Small intestine (tissue), 7 donors: ENCODE data around the gene TBC1D17. TPM values are rescaled to one million over a fixed set of nuclear protein-coding genes. Genes with fewer than 3 reads are reported as not detected.
A peak's percentile ranks its signal among the peaks of the same experiment; 100 is the strongest.

Experiments used
- DNase-seq, 2 donors: peaks; one replicate each; pipeline versions ENCODE4 v3.0.0 to v3.0.0-alpha.2; 2013
- FAIRE-seq: peaks from 2 replicates; lab custom pipeline; 2012; peaks lifted over from hg19 to GRCh38; lab: Jason Lieb, UNC
- H3K27ac ChIP-seq, 3 donors: one replicate each; pipeline ENCODE4 v1.5.1; 2013; ENCODE audit warnings: low read length in 2 of 3, mild to moderate bottlenecking in 2 of 3, control low read depth in 1 of 3, inconsistent platforms in 1 of 3, low read depth in 1 of 3, moderate library complexity in 1 of 3
- H3K27me3 ChIP-seq, 3 donors: one replicate each; pipeline ENCODE4 v1.6.1; 2013; ENCODE audit warnings: low read length in 3 of 3, inconsistent platforms in 1 of 3; ENCODE audit not compliant: control insufficient read depth in 3 of 3, insufficient read depth in 3 of 3
- H3K36me3 ChIP-seq, 3 donors: one replicate each; pipeline ENCODE4 v1.6.1; 2013; ENCODE audit warnings: low read length in 3 of 3, inconsistent platforms in 1 of 3, low read depth in 1 of 3, mild to moderate bottlenecking in 1 of 3, moderate library complexity in 1 of 3; ENCODE audit not compliant: control insufficient read depth in 3 of 3, insufficient read depth in 2 of 3
- H3K4me1 ChIP-seq, 3 donors: one replicate each; pipeline ENCODE4 v1.6.1; 2013; ENCODE audit warnings: low read length in 2 of 3, inconsistent platforms in 1 of 3, low read depth in 1 of 3, mild to moderate bottlenecking in 1 of 3, moderate library complexity in 1 of 3; ENCODE audit not compliant: control insufficient read depth in 3 of 3, insufficient read depth in 2 of 3
- H3K4me3 ChIP-seq, 3 donors: one replicate each; pipeline ENCODE4 v1.5.1; 2013; ENCODE audit warnings: low read length in 3 of 3, control low read depth in 1 of 3, inconsistent platforms in 1 of 3, low read depth in 1 of 3, mild to moderate bottlenecking in 1 of 3, moderate library complexity in 1 of 3
- H3K9me3 ChIP-seq, 2 donors: one replicate each; pipeline ENCODE4 v1.6.1; 2013; ENCODE audit warnings: low read depth in 1 of 2, low read length in 1 of 2; ENCODE audit not compliant: control insufficient read depth in 2 of 2, insufficient read depth in 1 of 2
- WGBS, 3 donors: extraction: QIAGEN DNeasy Blood & Tissue Kit; methylation state at CpG; one replicate each; pipeline ENCODE4 v1.1.7; 2013; 5-methylcytosine and 5-hydroxymethylcytosine counted together
- polyA plus RNA-seq, 4 donors: library from polyadenylated mRNA; stranded (reverse) in 3 of 4; unstranded in 1 of 4; fragments of 200-250 nt in 3 of 4; fragments of 120-200 nt in 1 of 4; gene quantifications; one replicate each; pipeline versions ENCODE4 v1.2.1 to v1.2.3, GENCODE V29; 2013
- donor health status: healthy with polysubstance abuse.
- donor health status: control.
- donor health status: control.
- donor health status: Bipolar disorder and iron deficiency.
- donor health status: healthy.

TBC1D17 gene
- polyA plus RNA-seq, 4 donors, result 23.6 to 52.6 (median 36.4) TPM

DNA sequence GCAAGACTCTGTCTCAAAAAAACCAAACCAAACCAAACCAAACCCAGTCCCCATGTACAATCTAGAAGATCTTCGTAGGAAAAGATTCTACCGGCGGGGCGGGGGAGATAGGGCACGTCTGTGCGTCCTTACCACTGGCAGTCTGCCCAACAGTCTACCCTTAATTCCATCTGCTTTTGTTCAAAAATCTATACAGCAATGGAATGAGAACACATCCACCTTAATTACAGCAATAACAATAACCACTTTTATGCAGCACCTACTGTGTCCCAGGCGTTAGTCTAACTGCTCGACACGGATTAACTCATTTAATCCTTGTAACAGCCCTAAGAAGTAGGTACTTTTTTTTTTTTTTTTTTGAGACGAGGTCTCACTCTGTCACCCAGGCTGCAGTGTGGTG is 49.0 kb downstream of the TBC1D17 start:
- H3K4me3 ChIP-seq, result no peak overlapping the region
- DNase-seq (no peak), FAIRE-seq (no peak)
- 88 to 91% (median 90%) methylated on average over 9 to 10 of the region's 10 CpGs for WGBS, 3 donors
- no peaks in the 10 kb centered on the region for H3K9me3 ChIP-seq
- H3K4me1 ChIP-seq, result peaks cover 0 to 15% (median 8%) of the 10 kb centered on the region in 3 donors
- peaks cover 1 to 68% (median 5%) of the 10 kb centered on the region in 3 donors for H3K36me3 ChIP-seq
- H3K27me3 ChIP-seq, result no peaks in the 10 kb centered on the region
- no peak overlapping the region for H3K27ac ChIP-seq

DNA sequence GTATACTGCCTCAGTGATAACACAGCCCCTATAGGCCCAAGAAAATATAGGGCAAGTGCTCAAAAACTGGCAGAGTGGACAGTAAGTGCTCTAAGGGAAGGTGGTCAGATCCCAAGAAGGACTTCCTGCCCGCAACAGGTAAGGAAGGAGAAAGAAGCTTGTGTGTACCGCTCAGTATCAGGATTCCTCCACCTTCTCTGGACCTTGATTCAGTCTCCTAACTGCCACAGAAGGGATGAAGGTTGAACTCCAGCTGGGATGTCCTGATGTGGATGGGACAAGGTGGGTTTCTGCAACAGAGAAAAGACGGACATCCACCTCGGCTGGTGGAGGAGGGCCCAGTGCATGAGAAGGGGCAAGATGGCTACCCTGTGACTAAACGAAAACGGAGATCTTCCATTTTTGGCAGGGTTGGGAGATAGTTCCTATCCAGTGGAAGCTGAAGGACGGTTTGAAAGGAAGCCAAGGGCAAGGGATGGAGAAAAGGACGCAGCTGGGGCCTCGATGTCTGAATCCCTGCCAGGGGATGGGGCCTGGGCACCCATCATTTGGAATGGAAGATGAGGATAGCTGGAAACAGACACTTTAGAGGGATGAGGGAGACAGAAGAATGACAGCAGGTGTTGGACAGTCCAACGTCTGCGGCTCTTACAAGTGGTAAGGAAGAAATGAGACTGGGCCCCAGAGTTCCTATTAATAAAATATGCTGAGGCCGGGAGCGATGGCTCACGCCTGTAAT is 50.2 kb downstream of the TBC1D17 start:
- 78 to 83% (median 83%) methylated on average over 14 of the region's 14 CpGs for WGBS, 3 donors
- Histone ChIP-seq H3K27ac (no peak overlapping the region), H3K4me3 (peak overlapping the region in 1 of 3 donors; percentile 0), H3K36me3 (peaks cover 1 to 58% (median 7%) of the 10 kb centered on the region in 3 donors), H3K9me3 (no peaks in the 10 kb centered on the region), H3K27me3 (no peaks in the 10 kb centered on the region), H3K4me1 (peaks cover 0 to 15% (median 8%) of the 10 kb centered on the region in 3 donors)
- no peak for FAIRE-seq
- DNase-seq, result no peak

DNA sequence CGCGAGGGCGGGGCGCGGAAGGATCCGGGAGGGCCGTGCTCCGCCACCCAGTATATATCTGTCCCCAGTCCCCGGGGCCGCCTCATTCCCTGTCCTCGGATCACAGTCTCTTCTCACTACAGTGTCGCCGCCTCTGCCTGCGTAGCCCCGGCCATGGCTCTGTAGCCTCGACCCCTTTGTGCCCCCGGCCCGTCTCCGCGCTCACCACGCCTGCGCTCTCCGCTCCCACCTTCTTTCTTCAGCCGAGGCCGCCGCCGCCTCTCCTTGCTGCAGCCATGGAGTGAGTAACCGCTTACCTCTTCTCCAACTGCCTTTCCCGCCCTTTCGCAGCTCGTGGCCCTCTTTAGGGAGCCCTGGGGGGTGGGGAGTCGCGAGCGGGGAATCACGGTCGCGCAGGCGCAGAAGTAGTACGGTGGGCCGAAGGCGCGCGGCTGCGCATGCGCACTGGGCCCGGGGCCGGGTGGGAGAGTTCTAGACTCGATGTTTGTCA is 51.7 kb downstream of the TBC1D17 start, which contains the start of the genes ATF5 and NUP62:
TSS of gene ATF5 (plus strand) at position 85 of the 490 bp plus-strand sequence. CDS start 1,646 bp downstream, outside the sequence.
TSS of gene NUP62 (minus strand) at position 384 of the 490 bp plus-strand sequence. CDS start 19,697 bp downstream, outside the sequence.
- no peaks in the 10 kb centered on the region for H3K27me3 ChIP-seq
- H3K4me3 ChIP-seq, result peak within 1 kb of the TSS; percentile 77 to 96 (median 94)
- peaks cover 0 to 15% (median 8%) of the 10 kb centered on the region in 3 donors for H3K4me1 ChIP-seq
- 0 to 1% (median 0%) methylated on average over 32 to 48 of the region's 48 CpGs for WGBS, 3 donors
- no peak for FAIRE-seq
- H3K36me3 ChIP-seq, result peaks cover 1 to 52% (median 8%) of the 10 kb centered on the region in 3 donors
- H3K27ac ChIP-seq, result peak within 1 kb of the TSS; percentile 87 to 95 (median 88)
- H3K9me3 ChIP-seq, result no peaks in the 10 kb centered on the region
- peak; percentile 89 to 95 for DNase-seq

DNA sequence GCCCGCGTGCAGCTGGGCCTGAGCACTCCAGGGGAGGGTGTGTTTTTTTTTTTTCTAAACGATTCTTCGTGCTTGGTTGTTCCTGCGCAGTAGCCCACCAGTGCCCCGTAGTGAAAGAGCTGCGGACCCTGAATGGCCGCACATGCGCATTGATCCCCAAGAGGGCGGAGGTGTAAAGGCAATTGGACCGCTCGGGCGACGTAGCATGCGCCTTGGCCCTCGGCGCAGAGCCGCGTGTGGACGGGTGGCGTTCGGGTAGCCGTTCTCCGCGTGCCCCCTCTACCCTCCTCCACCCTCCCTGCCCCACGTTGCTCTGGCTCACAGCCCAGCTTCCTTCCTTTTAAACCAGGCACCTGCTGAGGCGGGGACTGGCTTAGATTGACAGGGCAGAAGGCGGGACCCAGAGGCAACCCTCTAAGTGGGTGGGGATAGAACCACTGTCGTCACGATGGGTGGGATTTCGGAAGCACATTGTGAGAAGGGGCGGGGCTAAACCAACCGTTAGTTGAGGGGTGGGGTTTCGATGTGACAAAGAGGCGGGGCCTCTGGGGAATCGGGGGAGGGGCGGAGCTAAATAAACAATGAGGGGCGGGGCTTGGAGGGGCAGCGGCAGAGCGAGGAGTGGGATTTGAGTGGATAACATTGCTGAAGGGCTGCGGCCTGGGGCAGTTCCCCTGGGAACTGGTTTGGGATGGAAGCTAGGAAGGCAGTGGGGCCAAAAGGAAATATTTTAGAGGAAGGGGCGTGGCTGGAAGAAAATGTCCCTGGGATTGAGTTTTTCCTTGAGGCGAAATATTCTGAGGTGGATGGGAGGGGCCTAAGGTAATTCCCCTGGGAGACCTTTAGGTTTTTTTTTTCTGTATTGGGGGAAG is 52.3 kb downstream of the TBC1D17 start:
- H3K27me3 ChIP-seq, result no peaks in the 10 kb centered on the region
- peak overlapping the region; percentile 77 to 96 (median 94) for H3K4me3 ChIP-seq
- H3K27ac ChIP-seq, result peak overlapping the region; percentile 87 to 95 (median 88)
- WGBS, 3 donors, result 4 to 7% (median 6%) methylated on average over 39 to 43 of the region's 43 CpGs
- DNase-seq, result peak; percentile 91 to 96
- H3K36me3 ChIP-seq, result peaks cover 1 to 45% (median 8%) of the 10 kb centered on the region in 3 donors
- no peak for FAIRE-seq
- no peaks in the 10 kb centered on the region for H3K9me3 ChIP-seq
- H3K4me1 ChIP-seq, result peaks cover 0 to 15% (median 8%) of the 10 kb centered on the region in 3 donors

DNA sequence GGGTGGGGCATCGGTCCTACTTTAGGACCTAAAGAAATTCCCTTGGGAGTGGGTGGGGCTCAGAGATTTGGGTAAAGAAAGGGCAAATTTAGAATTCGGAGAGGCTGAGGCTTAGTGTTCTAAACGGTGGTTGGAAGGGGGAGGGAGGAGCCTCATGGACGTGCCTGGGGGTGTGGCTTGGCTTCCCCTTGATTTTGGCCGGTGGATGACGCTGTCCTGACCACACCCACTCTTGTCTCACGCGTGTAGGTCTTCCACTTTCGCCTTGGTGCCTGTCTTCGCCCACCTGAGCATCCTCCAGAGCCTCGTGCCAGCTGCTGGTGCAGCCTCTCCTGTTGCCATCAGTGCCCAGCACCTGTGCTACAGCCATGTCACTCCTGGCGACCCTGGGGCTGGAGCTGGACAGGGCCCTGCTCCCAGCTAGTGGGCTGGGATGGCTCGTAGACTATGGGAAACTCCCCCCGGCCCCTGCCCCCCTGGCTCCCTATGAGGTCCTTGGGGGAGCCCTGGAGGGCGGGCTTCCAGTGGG is 53.0 kb downstream of the TBC1D17 start:
- H3K36me3 ChIP-seq, result peaks cover 0 to 40% (median 3%) of the 10 kb centered on the region in 3 donors
- peak overlapping the region in 2 of 3 donors; percentile 0 to 30 for H3K27ac ChIP-seq
- H3K4me3 ChIP-seq, result no peak overlapping the region
- no peaks in the 10 kb centered on the region for H3K27me3 ChIP-seq
- H3K9me3 ChIP-seq, result no peaks in the 10 kb centered on the region
- H3K4me1 ChIP-seq, result peaks cover 0 to 15% (median 8%) of the 10 kb centered on the region in 3 donors
- FAIRE-seq, result no peak
- no peak for DNase-seq
- 66 to 84% (median 77%) methylated on average over 13 to 15 of the region's 15 CpGs for WGBS, 3 donors

DNA sequence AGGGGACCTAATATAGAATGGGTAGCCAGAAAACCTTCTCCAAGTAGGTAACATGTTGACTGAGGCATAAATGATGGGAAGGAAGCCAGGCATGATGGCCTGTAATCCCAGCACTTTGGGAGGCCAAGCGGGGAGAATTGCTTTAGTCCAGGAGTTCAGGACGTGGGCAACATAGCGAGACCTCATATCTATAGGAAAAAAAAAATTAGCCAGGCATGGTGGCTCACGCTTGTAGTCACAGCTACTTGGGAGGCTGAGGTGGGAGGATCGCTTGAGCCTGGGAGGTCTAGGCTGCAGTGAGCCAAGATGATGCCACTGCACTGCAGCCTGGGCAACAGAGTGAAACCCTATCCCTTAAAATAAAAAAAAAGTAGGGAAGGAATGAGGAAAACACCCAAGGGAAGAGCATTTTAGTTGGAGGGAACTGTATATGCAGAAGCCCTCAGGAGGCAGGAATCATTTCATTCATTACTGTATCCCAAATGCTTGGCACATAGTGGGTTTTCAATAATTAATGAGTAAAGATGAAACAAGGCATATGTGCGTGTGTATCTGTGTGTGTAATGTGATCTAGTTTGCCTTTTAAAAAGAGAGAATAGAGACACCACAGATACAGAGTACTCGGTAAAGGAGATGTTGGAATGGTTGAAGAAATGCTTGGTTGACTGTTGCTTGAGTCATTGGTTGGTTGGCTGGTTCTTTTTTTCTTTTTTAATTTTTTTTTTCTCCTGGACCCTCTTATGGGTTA is 54.0 kb downstream of the TBC1D17 start:
- no peaks in the 10 kb centered on the region for H3K27me3 ChIP-seq
- WGBS, 3 donors, result 94 to 97% (median 96%) methylated on average over 7 of the region's 7 CpGs
- H3K36me3 ChIP-seq, result peaks cover 0 to 36% (median 3%) of the 10 kb centered on the region in 3 donors
- H3K4me3 ChIP-seq, result no peak overlapping the region
- no peak overlapping the region for H3K27ac ChIP-seq
- FAIRE-seq (no peak), DNase-seq (no peak)
- peaks cover 0 to 15% (median 8%) of the 10 kb centered on the region in 3 donors for H3K4me1 ChIP-seq
- no peaks in the 10 kb centered on the region for H3K9me3 ChIP-seq

DNA sequence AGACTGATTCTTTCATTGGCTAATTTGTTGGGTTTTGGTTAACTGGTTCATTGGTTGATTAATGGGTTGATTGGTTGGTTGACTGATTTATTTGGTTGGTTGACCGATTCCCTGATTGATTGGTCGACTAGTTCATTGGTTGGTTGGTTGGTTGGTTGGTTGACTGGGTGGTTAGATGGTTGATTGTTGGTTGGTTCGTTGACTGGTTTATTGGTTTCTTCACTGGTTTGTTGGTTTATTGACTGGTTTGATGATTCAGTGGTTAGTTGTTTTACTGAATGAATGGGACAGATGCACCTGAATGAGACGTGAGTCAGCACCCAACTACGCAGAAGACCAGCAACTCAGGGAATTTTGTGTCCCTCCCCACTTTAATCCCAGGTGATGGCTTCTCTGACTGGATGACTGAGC is 54.5 kb downstream of the TBC1D17 start:
- Histone ChIP-seq H3K36me3 (peaks cover 0 to 30% (median 3%) of the 10 kb centered on the region in 3 donors), H3K4me3 (no peak overlapping the region), H3K4me1 (peaks cover 0 to 14% (median 8%) of the 10 kb centered on the region in 3 donors), H3K27ac (no peak overlapping the region), H3K27me3 (no peaks in the 10 kb centered on the region), H3K9me3 (no peaks in the 10 kb centered on the region)
- FAIRE-seq, result no peak
- WGBS, 3 donors, result 85 to 93% (median 88%) methylated on average over 5 of the region's 5 CpGs
- no peak for DNase-seq
